ENCODE measurements around the gene SMIM44. TPM values are rescaled to one million over a fixed set of nuclear protein-coding genes. Genes with fewer than 3 reads are reported as not detected.

SMIM44 gene
- total RNA-seq, 2 experiments from 2014 or later = not detected

DNA sequence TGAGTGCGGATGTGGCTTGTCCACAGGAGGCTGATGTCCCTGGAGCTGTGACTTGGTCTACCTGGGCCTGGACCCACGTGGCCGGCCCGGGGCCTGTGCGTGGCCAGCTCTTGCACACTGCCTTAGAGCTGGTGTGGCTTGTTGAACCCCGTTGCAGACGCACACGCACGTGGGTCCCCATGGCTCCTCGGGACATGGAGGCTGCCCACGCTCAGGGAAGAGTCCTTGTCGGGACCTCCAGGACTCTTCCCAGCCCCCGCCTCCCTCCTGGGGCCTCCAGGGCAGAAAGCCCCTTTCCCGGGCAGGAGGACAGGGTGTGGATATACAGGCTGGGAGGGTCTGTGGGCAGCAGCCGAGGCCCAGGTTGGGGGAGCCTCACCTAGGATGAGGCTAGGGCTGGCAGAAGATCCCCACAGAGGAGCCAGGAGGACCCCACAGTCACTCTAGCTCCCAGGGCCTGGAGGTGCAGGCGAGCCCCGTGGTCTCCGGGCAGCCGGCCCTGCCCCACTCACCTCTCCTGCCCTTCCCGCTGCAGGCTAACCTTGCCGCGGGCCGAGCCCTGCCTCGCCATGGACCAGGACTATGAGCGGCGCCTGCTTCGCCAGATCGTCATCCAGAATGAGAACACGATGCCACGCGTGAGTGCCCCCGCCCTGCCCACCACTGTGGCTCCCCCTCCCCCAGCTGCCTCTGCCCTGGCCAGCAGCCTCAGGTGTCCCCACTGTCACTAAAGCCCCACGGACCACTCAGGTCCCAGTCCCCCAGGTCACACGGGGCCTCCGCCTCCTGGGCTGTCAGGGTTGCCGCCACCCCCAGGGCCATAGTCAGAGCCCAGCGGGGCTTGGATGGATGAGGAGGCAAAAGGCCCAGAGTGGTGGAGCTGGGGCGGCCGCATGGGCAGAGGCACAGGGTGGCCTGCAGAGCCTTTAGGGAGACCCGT lies 39.5 kb upstream of the SMIM44 start:
- Mint-ChIP-seq H3K36me3 (peaks cover 9% of the 10 kb centered on the region), H3K4me1 (peaks cover 10% of the 10 kb centered on the region)

GRCh38 chr19:3521104-3521445 lies 37.8 kb upstream of the SMIM44 start:
- peaks cover 7% of the 10 kb centered on the region for H3K36me3 Mint-ChIP-seq
- H3K4me3 Mint-ChIP-seq = no peak overlapping the region
- no peaks in the 10 kb centered on the region for H3K27me3 Mint-ChIP-seq
- H3K9me3 Mint-ChIP-seq = no peaks in the 10 kb centered on the region
- H3K4me1 Mint-ChIP-seq = peaks cover 15% of the 10 kb centered on the region
- no peak overlapping the region for H3K27ac Mint-ChIP-seq
- no peak for DNase-seq

More for the DNA sequence above, 39.5 kb upstream of the SMIM44 start:
- H3K27me3 Mint-ChIP-seq = no peaks in the 10 kb centered on the region
- no peak overlapping the region for H3K4me3 Mint-ChIP-seq
- no peak overlapping the region for H3K27ac Mint-ChIP-seq
- DNase-seq = no peak
- H3K9me3 Mint-ChIP-seq = no peaks in the 10 kb centered on the region

DNA sequence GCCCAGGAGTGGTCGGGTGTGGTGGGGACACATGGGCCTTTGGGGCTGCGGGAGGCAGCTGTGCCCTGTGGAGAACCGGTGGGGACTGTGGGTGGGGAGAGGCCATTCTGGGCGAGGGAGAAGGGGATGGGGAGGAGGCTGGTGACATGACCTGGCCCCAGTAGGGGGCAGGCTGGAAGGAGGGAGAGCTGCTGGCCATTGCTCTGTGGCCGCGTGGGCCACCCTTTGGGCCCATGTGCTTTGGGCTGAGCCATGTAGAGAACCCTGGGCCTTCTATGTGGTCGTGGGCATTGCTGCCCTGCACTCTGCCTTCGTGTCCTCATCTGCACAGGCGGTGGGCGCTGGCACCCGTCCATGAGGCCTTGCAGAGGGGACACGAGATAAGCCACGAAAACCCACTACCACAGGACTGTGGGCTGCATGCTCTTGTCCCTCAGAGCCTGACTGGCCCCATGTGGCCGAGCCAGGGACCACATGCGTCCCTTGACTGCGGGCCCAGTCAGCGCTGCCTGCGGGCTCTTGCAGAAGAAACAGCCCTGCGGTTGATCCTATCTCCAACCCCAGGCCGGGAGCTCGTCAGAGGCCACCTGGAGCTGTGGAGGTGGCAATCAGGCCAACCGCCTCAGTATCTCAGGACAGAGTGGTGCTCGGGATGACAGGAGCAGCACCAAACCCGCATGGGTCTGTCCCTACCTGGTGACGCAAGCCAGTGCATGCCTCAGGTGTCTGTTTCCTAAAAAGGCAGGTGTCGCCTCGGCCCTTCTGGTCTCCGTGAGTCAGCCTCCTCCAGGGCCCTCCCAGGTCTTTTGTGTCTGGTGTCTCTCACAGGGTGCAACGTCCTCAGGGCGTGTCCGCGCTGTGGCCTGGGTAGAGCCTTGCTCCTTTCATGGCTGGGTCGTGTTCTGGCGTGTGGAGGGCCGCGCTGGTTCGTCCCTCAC lies 37.2 kb upstream of the SMIM44 start:
- no peaks in the 10 kb centered on the region for H3K9me3 Mint-ChIP-seq
- no peak overlapping the region for H3K27ac Mint-ChIP-seq
- H3K36me3 Mint-ChIP-seq = peaks cover 7% of the 10 kb centered on the region

GRCh38 chr19:3519126-3519525 lies 35.9 kb upstream of the SMIM44 start:
- no peak overlapping the region for H3K27ac Mint-ChIP-seq
- H3K4me3 Mint-ChIP-seq = no peak overlapping the region
- H3K27me3 Mint-ChIP-seq = no peaks in the 10 kb centered on the region
- DNase-seq = no peak
- peaks cover 19% of the 10 kb centered on the region for H3K4me1 Mint-ChIP-seq
- no peaks in the 10 kb centered on the region for H3K9me3 Mint-ChIP-seq
- peaks cover 7% of the 10 kb centered on the region for H3K36me3 Mint-ChIP-seq

More for the DNA sequence above, 37.2 kb upstream of the SMIM44 start:
- H3K27me3 Mint-ChIP-seq = no peaks in the 10 kb centered on the region
- no peak for DNase-seq
- H3K4me1 Mint-ChIP-seq = peaks cover 18% of the 10 kb centered on the region
- H3K4me3 Mint-ChIP-seq = no peak overlapping the region

DNA sequence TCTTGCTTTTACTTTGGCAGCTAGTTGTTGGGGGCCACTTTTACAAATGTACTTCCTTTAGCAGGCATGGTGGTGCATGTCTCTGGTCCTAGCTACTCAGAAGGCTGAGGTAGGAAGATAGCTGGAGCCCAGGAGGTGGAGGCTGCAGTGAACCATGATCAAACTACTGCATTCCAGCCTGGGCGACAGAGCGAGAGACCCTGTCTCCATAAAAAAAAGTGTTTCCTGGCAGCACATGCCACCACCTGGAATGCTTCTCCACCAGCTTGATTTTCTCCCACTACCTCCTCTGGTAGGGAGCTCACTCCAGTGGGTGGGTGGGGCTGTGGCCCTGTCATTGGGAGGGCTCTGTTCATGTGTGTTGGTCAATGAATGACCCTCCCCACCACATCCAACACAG lies 35.4 kb upstream of the SMIM44 start:
- H3K27me3 Mint-ChIP-seq = no peaks in the 10 kb centered on the region
- H3K27ac Mint-ChIP-seq = no peak overlapping the region
- peaks cover 7% of the 10 kb centered on the region for H3K36me3 Mint-ChIP-seq
- H3K4me3 Mint-ChIP-seq = no peak overlapping the region
- no peaks in the 10 kb centered on the region for H3K9me3 Mint-ChIP-seq
- peaks cover 19% of the 10 kb centered on the region for H3K4me1 Mint-ChIP-seq
- DNase-seq = no peak

DNA sequence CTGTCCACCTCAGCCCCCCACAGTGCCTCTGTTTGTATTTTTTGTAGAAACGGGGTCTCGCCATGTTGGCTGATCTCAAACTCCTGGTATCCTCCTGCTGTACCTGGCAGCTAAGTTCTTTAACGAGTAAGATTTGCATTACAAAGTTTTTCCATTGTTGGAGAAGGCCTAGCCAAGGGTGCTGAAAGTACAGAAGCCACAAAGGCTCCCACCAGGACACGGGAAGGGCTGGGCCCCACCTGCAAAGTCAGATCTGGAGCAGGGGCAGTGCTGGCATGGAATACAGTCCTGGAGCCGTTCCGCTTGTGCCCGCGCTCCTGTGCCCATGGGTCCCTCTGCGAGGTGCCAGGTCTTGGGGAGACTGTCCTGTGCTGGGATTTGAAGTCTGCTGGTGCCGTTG lies 35.0 kb upstream of the SMIM44 start:
- peaks cover 19% of the 10 kb centered on the region for H3K4me1 Mint-ChIP-seq

GRCh38 chr19:3517638-3518037 lies 34.4 kb upstream of the SMIM44 start:
- H3K4me3 Mint-ChIP-seq = no peak overlapping the region
- no peak for DNase-seq
- no peaks in the 10 kb centered on the region for H3K9me3 Mint-ChIP-seq
- peaks cover 7% of the 10 kb centered on the region for H3K36me3 Mint-ChIP-seq
- no peaks in the 10 kb centered on the region for H3K27me3 Mint-ChIP-seq
- H3K27ac Mint-ChIP-seq = no peak overlapping the region
- H3K4me1 Mint-ChIP-seq = peaks cover 20% of the 10 kb centered on the region

More for the DNA sequence above, 35.0 kb upstream of the SMIM44 start:
- H3K9me3 Mint-ChIP-seq = no peaks in the 10 kb centered on the region
- H3K27me3 Mint-ChIP-seq = no peaks in the 10 kb centered on the region
- H3K4me3 Mint-ChIP-seq = no peak overlapping the region
- DNase-seq = no peak
- peaks cover 7% of the 10 kb centered on the region for H3K36me3 Mint-ChIP-seq
- H3K27ac Mint-ChIP-seq = no peak overlapping the region

GRCh38 chr19:3516675-3517207 lies 33.5 kb upstream of the SMIM44 start:
- H3K27me3 Mint-ChIP-seq = no peaks in the 10 kb centered on the region
- H3K9me3 Mint-ChIP-seq = no peaks in the 10 kb centered on the region
- peaks cover 4% of the 10 kb centered on the region for H3K36me3 Mint-ChIP-seq
- H3K4me3 Mint-ChIP-seq = no peak overlapping the region
- peaks cover 25% of the 10 kb centered on the region for H3K4me1 Mint-ChIP-seq
- DNase-seq = no peak
- no peak overlapping the region for H3K27ac Mint-ChIP-seq

GRCh38 chr19:3515891-3516422 lies 32.7 kb upstream of the SMIM44 start:
- no peaks in the 10 kb centered on the region for H3K27me3 Mint-ChIP-seq
- peaks cover 2% of the 10 kb centered on the region for H3K36me3 Mint-ChIP-seq
- DNase-seq = no peak
- H3K9me3 Mint-ChIP-seq = no peaks in the 10 kb centered on the region
- H3K4me3 Mint-ChIP-seq = no peak overlapping the region
- H3K4me1 Mint-ChIP-seq = peaks cover 24% of the 10 kb centered on the region
- H3K27ac Mint-ChIP-seq = no peak overlapping the region

- H3K4me1 Mint-ChIP-seq = peaks cover 25% of the 10 kb centered on the region
- H3K36me3 Mint-ChIP-seq = peaks cover 2% of the 10 kb centered on the region
- DNase-seq = no peak
- no peak overlapping the region for H3K27ac Mint-ChIP-seq
- H3K4me3 Mint-ChIP-seq = no peak overlapping the region
- H3K9me3 Mint-ChIP-seq = no peaks in the 10 kb centered on the region
- no peaks in the 10 kb centered on the region for H3K27me3 Mint-ChIP-seq
Measured at GRCh38 chr19:3514930-3515329, 31.7 kb upstream of the SMIM44 start.

- H3K27me3 Mint-ChIP-seq = no peaks in the 10 kb centered on the region
- H3K4me3 Mint-ChIP-seq = no peak overlapping the region
- DNase-seq = no peak
- no peaks in the 10 kb centered on the region for H3K9me3 Mint-ChIP-seq
- H3K36me3 Mint-ChIP-seq = peaks cover 12% of the 10 kb centered on the region
- H3K4me1 Mint-ChIP-seq = peaks cover 34% of the 10 kb centered on the region
- H3K27ac Mint-ChIP-seq = no peak overlapping the region
Measured at GRCh38 chr19:3513229-3514140, 30.2 kb upstream of the SMIM44 start.

DNA sequence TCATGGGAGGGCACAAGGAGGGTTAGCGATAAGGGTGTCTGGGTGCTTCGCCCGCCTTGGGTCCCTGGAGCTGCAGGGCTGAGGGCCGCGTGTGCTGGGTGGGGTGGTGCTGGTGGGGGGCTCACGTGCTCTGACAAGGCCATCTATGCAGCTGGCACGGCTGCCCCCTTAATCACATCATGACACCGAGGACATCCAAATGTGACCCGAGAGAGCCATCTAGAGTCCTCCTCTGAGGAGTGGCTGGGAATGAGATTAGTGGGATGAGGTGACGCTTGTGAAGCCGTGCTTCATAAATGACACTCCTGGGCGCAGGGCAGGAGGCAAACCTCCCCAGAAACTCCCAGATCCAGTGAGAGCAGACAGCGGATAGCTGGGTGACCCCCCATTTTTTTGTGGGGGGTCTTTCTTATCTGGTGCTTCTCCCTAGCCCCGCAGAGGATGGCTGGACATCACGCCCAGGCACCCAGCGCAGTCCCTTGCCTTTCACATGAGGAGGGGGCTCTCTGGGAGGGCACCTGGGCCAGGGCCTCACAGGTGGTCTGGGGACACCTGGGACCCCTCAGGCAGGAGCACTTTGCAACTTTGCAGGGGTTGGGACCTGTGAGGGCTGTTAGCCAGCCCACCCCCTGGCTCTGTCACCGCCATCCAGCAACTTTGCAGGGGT lies 29.5 kb upstream of the SMIM44 start:
- no peaks in the 10 kb centered on the region for H3K9me3 Mint-ChIP-seq
- no peak for DNase-seq
- peaks cover 12% of the 10 kb centered on the region for H3K36me3 Mint-ChIP-seq
- H3K4me3 Mint-ChIP-seq = no peak overlapping the region
- no peaks in the 10 kb centered on the region for H3K27me3 Mint-ChIP-seq
- H3K27ac Mint-ChIP-seq = no peak overlapping the region
- H3K4me1 Mint-ChIP-seq = peaks cover 33% of the 10 kb centered on the region

DNA sequence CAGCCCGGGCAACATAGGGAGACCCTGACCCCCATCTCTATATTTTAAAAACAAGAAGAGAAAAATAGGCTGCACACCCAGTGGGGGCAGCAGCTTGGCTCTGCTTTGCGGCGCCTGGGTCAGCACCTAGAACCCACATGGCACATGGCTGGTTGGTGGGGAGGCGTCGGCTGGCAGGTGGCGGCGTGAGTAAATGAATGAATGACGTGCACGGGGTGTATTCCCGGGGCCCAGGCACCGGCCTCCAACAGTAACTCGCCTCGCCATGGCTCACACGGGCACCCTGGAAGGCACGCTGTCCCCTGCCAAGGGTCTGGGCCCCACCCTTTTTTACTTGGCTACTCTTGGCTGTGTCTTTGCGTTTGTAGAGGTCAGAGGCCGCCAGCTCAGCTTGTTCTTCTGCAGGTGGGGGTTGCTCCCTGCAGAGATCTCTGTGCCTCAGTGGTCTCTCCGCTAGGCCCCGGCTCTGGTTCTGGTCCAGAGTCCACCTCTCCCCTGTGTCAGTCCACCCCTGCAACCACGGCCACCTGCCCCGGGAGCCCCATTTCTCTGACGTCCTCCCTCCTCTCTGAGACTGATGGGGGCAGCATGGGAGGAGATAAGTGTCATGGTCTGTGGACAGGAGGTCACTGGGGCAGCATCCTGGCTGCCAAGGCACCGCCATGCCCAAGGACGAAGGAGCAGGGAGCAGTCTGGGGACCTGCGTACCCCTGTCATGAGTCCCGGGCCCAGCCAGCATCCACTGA lies 28.4 kb upstream of the SMIM44 start:
- Mint-ChIP-seq H3K27ac (no peak overlapping the region), H3K4me1 (peaks cover 40% of the 10 kb centered on the region), H3K4me3 (no peak overlapping the region), H3K27me3 (no peaks in the 10 kb centered on the region), H3K36me3 (peaks cover 16% of the 10 kb centered on the region), H3K9me3 (no peaks in the 10 kb centered on the region)
- no peak for DNase-seq

Measured in activated naive CD8-positive, alpha-beta T cell treated with anti-CD3 and anti-CD28 coated beads for 36 hours (primary cell).